Measurements from ENCODE around the gene ARHGEF12.

Gene ARHGEF12

GRCh38 chr11:120335908-120336640, at the start of gene ARHGEF12:
TSS of gene ARHGEF12 (plus strand) at chr11:120336413. CDS start at chr11:120337244, 831 bp downstream.
- Histone ChIP-seq H3K36me3 (ENCODE audit: insufficient read depth, low read depth, low read length) (peaks cover 9% of the 10 kb centered on the region), H3K4me1 (ENCODE audit: insufficient read depth, low read length) (peaks cover 8% of the 10 kb centered on the region), H3K27me3 (ENCODE audit: insufficient read depth, low read length) (no peaks in the 10 kb centered on the region), H3K9ac (ENCODE audit: low read depth, low read length) (peak within 1 kb of the TSS; percentile 85), H3K27ac (ENCODE audit: low read length) (peak within 1 kb of the TSS; percentile 53), H3K9me3 (ENCODE audit: insufficient read depth, low read depth, low read length) (no peaks in the 10 kb centered on the region), H3K4me3 (ENCODE audit: low read length) (peak within 1 kb of the TSS; percentile 97)

- Histone ChIP-seq H3K36me3 (ENCODE audit: insufficient read depth, low read depth, low read length) (no peaks in the 10 kb centered on the region), H3K4me1 (ENCODE audit: insufficient read depth, low read length) (peaks cover 5% of the 10 kb centered on the region; the same call in 1 of the 2 replicates), H3K9ac (ENCODE audit: low read depth, low read length) (no peak overlapping the region), H3K27ac (ENCODE audit: low read length) (no peak overlapping the region), H3K27me3 (ENCODE audit: insufficient read depth, low read length) (no peaks in the 10 kb centered on the region), H3K9me3 (ENCODE audit: insufficient read depth, low read depth, low read length) (no peaks in the 10 kb centered on the region), H3K4me3 (ENCODE audit: low read length) (no peak overlapping the region)
Measured at GRCh38 chr11:120288021-120288420, 48.2 kb upstream of the ARHGEF12 start.

- peaks cover 5% of the 10 kb centered on the region; the same call in 1 of the 2 replicates for H3K4me1 ChIP-seq (ENCODE audit: insufficient read depth, low read length)
- H3K27ac ChIP-seq (ENCODE audit: low read length) = no peak overlapping the region
- H3K9ac ChIP-seq (ENCODE audit: low read depth, low read length) = no peak overlapping the region
- no peaks in the 10 kb centered on the region for H3K27me3 ChIP-seq (ENCODE audit: insufficient read depth, low read length)
- no peak overlapping the region for H3K4me3 ChIP-seq (ENCODE audit: low read length)
- H3K36me3 ChIP-seq (ENCODE audit: insufficient read depth, low read depth, low read length) = no peaks in the 10 kb centered on the region
- no peaks in the 10 kb centered on the region for H3K9me3 ChIP-seq (ENCODE audit: insufficient read depth, low read depth, low read length)
Measured at GRCh38 chr11:120289426-120289825, 46.8 kb upstream of the ARHGEF12 start.

GRCh38 chr11:120290956-120291355, 45.3 kb upstream of the ARHGEF12 start:
- Histone ChIP-seq H3K27ac (ENCODE audit: low read length) (no peak overlapping the region), H3K36me3 (ENCODE audit: insufficient read depth, low read depth, low read length) (no peaks in the 10 kb centered on the region), H3K9me3 (ENCODE audit: insufficient read depth, low read depth, low read length) (no peaks in the 10 kb centered on the region), H3K4me1 (ENCODE audit: insufficient read depth, low read length) (peaks cover 5% of the 10 kb centered on the region; the same call in 1 of the 2 replicates), H3K27me3 (ENCODE audit: insufficient read depth, low read length) (no peaks in the 10 kb centered on the region), H3K4me3 (ENCODE audit: low read length) (no peak overlapping the region), H3K9ac (ENCODE audit: low read depth, low read length) (no peak overlapping the region)

DNA sequence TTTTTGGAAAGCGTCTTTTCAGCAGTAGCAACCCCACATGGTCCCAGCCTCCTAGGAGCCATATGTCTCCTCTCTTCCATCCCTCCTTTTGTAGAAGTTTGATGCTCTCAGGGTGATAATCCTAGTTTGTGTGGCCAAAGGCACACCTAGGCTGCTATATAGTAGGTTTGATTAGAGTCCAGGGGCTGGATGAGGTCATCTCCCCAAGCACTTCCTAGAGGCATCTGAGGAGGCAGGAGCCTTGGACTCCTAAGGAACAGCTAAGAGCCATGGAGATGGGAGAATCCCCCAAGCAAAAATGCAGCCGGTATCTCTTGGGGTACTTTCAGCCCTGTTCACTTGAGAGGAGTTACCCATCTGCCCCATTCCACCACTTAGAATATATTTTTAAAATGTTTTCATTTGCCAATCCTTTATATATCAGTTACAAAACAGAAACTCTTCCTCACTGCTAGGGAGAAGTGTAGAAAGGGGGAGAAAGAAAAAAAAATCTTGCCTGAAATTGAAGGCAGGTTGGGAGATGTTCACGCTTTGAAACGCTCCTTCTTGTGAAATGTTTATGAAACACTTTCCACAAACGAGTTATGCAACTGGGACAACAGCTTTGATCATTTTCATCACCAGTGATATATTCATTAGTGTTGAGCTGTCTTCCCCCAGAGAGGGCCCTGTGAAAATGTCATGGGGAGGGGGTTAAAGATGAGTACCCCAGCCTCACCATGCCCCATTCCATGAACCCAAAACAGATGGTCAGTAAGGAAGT, 43.0 kb upstream of the ARHGEF12 start:
- no peak overlapping the region for H3K4me3 ChIP-seq (ENCODE audit: low read length)
- H3K27ac ChIP-seq (ENCODE audit: low read length) = no peak overlapping the region
- H3K36me3 ChIP-seq (ENCODE audit: insufficient read depth, low read depth, low read length) = no peaks in the 10 kb centered on the region
- H3K27me3 ChIP-seq (ENCODE audit: insufficient read depth, low read length) = no peaks in the 10 kb centered on the region
- H3K9me3 ChIP-seq (ENCODE audit: insufficient read depth, low read depth, low read length) = no peaks in the 10 kb centered on the region
- no peak overlapping the region for H3K9ac ChIP-seq (ENCODE audit: low read depth, low read length)
- H3K4me1 ChIP-seq (ENCODE audit: insufficient read depth, low read length) = peaks cover 5% of the 10 kb centered on the region; the same call in 1 of the 2 replicates

GRCh38 chr11:120294096-120294495, 42.1 kb upstream of the ARHGEF12 start:
- H3K4me3 ChIP-seq (ENCODE audit: low read length) = no peak overlapping the region
- H3K4me1 ChIP-seq (ENCODE audit: insufficient read depth, low read length) = peaks cover 5% of the 10 kb centered on the region; the same call in 1 of the 2 replicates
- H3K27ac ChIP-seq (ENCODE audit: low read length) = no peak overlapping the region
- H3K9me3 ChIP-seq (ENCODE audit: insufficient read depth, low read depth, low read length) = no peaks in the 10 kb centered on the region
- H3K36me3 ChIP-seq (ENCODE audit: insufficient read depth, low read depth, low read length) = no peaks in the 10 kb centered on the region
- no peak overlapping the region for H3K9ac ChIP-seq (ENCODE audit: low read depth, low read length)
- no peaks in the 10 kb centered on the region for H3K27me3 ChIP-seq (ENCODE audit: insufficient read depth, low read length)

GRCh38 chr11:120295099-120295498, 41.1 kb upstream of the ARHGEF12 start:
- Histone ChIP-seq H3K9me3 (ENCODE audit: insufficient read depth, low read depth, low read length) (no peaks in the 10 kb centered on the region), H3K27ac (ENCODE audit: low read length) (no peak overlapping the region), H3K27me3 (ENCODE audit: insufficient read depth, low read length) (no peaks in the 10 kb centered on the region), H3K4me1 (ENCODE audit: insufficient read depth, low read length) (no peaks in the 10 kb centered on the region), H3K4me3 (ENCODE audit: low read length) (no peak overlapping the region), H3K9ac (ENCODE audit: low read depth, low read length) (no peak overlapping the region), H3K36me3 (ENCODE audit: insufficient read depth, low read depth, low read length) (no peaks in the 10 kb centered on the region)

GRCh38 chr11:120296554-120296953, 39.7 kb upstream of the ARHGEF12 start:
- H3K9ac ChIP-seq (ENCODE audit: low read depth, low read length) = no peak overlapping the region
- H3K4me3 ChIP-seq (ENCODE audit: low read length) = no peak overlapping the region
- H3K27ac ChIP-seq (ENCODE audit: low read length) = no peak overlapping the region
- no peaks in the 10 kb centered on the region for H3K9me3 ChIP-seq (ENCODE audit: insufficient read depth, low read depth, low read length)
- H3K4me1 ChIP-seq (ENCODE audit: insufficient read depth, low read length) = no peaks in the 10 kb centered on the region
- H3K27me3 ChIP-seq (ENCODE audit: insufficient read depth, low read length) = no peaks in the 10 kb centered on the region
- H3K36me3 ChIP-seq (ENCODE audit: insufficient read depth, low read depth, low read length) = no peaks in the 10 kb centered on the region

DNA sequence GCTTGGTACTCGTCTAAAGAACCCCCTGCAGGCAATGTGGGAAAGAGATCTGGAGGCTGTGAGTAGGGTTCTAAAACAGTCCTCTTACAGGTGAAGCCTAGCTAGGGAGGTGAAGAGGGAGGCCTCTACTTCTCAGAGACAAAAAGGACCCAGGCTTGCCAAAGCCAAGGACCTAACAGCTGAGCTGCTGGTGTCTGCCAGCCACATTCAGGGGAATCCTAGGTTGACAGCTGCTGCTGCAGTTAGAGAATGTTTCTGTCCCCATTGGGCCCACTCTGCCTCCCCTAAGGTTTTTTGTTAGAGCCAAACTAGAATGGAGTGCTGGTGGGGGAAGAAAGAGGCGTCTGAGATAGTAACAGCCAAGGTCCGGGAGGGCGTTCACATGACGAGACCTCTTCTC, 37.8 kb upstream of the ARHGEF12 start:
- Histone ChIP-seq H3K9ac (ENCODE audit: low read depth, low read length) (no peak overlapping the region), H3K27me3 (ENCODE audit: insufficient read depth, low read length) (no peaks in the 10 kb centered on the region), H3K36me3 (ENCODE audit: insufficient read depth, low read depth, low read length) (no peaks in the 10 kb centered on the region), H3K27ac (ENCODE audit: low read length) (no peak overlapping the region), H3K4me3 (ENCODE audit: low read length) (no peak overlapping the region), H3K9me3 (ENCODE audit: insufficient read depth, low read depth, low read length) (no peaks in the 10 kb centered on the region), H3K4me1 (ENCODE audit: insufficient read depth, low read length) (peaks cover 3% of the 10 kb centered on the region; the same call in 1 of the 2 replicates)

DNA sequence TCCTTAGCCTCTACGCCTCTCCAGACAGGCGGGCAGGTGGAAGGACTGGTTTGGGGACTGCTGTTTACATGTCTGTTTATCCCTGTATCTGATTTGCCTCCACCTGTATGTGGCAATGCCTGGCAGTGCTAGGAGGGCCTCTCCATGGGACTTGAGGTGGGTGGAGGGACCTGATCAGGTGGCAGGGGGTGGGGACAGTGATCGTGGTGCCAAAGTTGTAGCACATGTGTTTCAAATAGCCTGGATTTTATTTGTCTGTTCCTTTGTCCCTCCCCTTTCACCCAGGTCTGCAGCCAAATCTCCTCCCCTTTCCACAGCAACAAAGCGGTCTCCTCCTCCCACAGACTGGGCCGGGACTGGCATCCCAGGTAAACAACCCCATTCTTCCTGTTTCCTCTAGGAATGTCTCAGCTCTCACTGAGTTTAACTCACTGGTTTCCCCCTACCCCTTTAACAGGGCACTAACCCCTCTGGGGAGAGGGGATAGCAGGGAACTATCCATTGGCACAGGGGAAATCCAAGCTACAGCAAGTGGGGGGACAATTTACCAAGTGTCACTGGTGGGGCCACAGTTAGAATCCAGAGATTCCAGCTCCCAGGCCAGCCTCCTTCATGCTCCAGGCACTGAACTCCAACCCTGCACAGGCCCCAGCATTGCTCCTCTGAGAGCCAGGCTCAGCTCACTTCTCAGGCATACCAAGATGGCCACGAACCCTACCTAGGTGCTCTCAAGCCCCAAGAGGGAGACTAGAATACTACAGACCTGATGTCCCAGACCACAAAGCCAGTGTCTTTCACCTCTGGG, 34.0 kb upstream of the ARHGEF12 start:
- no peaks in the 10 kb centered on the region for H3K36me3 ChIP-seq (ENCODE audit: insufficient read depth, low read depth, low read length)
- H3K27me3 ChIP-seq (ENCODE audit: insufficient read depth, low read length) = peaks cover 8% of the 10 kb centered on the region; the same call in 1 of the 2 replicates
- no peak overlapping the region for H3K4me3 ChIP-seq (ENCODE audit: low read length)
- H3K9me3 ChIP-seq (ENCODE audit: insufficient read depth, low read depth, low read length) = no peaks in the 10 kb centered on the region
- peaks cover 14% of the 10 kb centered on the region for H3K4me1 ChIP-seq (ENCODE audit: insufficient read depth, low read length)
- no peak overlapping the region for H3K9ac ChIP-seq (ENCODE audit: low read depth, low read length)
- no peak overlapping the region for H3K27ac ChIP-seq (ENCODE audit: low read length)

DNA sequence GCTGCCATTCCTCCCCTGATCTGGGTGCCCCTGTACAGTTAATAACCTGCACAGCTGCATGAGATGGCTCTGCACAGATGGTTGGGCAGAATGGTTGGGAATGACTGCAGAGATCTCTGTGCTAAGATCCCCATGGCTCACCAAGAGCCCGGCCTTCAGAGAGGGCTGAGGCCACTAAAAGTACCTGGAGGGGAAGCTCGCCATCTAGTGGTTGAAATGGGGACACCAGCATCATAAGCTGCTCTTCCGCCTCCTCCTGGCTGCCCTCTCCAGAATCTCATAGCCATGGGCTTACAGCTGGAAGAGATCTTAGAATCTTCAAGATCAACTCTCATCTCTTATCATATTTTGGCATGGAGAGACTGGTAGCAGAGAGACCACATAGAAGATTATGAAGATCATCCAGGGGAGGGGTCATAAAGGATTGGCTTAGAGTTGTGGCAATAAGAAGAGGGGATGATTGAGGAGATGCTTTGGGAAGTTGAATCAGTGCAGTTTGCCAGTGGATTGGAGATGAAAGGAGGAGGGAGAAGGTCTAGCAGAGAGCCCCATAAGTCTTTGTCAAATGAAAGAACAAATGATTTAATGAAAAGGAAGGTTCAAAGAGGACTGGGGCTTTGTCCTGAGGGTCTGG, 33.1 kb upstream of the ARHGEF12 start:
- no peaks in the 10 kb centered on the region for H3K36me3 ChIP-seq (ENCODE audit: insufficient read depth, low read depth, low read length)
- H3K27me3 ChIP-seq (ENCODE audit: insufficient read depth, low read length) = peaks cover 8% of the 10 kb centered on the region; the same call in 1 of the 2 replicates
- no peaks in the 10 kb centered on the region for H3K9me3 ChIP-seq (ENCODE audit: insufficient read depth, low read depth, low read length)
- no peak overlapping the region for H3K9ac ChIP-seq (ENCODE audit: low read depth, low read length)
- H3K4me1 ChIP-seq (ENCODE audit: insufficient read depth, low read length) = peaks cover 15% of the 10 kb centered on the region
- H3K27ac ChIP-seq (ENCODE audit: low read length) = no peak overlapping the region
- H3K4me3 ChIP-seq (ENCODE audit: low read length) = no peak overlapping the region

Data from iPS-20b (cell line).